BLaER1 (cell line): ENCODE data around the gene MZF1.
A peak's percentile ranks its signal among the peaks of the same experiment; 100 is the strongest.

Experiments
- H3K27ac ChIP-seq: shearing (Covaris generic); formaldehyde crosslinking; 2 replicates; pipeline ENCODE4 v1.8.1; 2022
- H3K27me3 ChIP-seq: shearing (Covaris generic); formaldehyde crosslinking; 2 replicates; pipeline ENCODE4 v1.8.1; 2022
- H3K36me3 ChIP-seq: shearing (Covaris generic); formaldehyde crosslinking; 2 replicates; pipeline ENCODE4 v1.8.1; 2022
- H3K4me1 ChIP-seq: shearing (Covaris generic); formaldehyde crosslinking; 2 replicates; pipeline ENCODE4 v1.8.1; 2022
- H3K4me2 ChIP-seq: shearing (Covaris generic); formaldehyde crosslinking; 2 replicates; pipeline ENCODE4 v1.8.1; 2022
- H3K4me3 ChIP-seq: shearing (Covaris generic); formaldehyde crosslinking; 2 replicates; pipeline ENCODE4 v1.8.1; 2022
- H3K9ac ChIP-seq: shearing (Covaris generic); formaldehyde crosslinking; 2 replicates; pipeline ENCODE4 v1.8.1; 2022
- H3K9me3 ChIP-seq: shearing (Covaris generic); formaldehyde crosslinking; 2 replicates; pipeline ENCODE4 v1.8.1; 2022
- H4K20me1 ChIP-seq: shearing (Covaris generic); formaldehyde crosslinking; 2 replicates; pipeline ENCODE4 v1.8.1; 2022
- Cebpa-rat ChIP-seq: shearing (Covaris generic); IDR thresholded peaks from 2 replicates; pipeline ENCODE4 v1.8.1; 2022

MZF1 gene

DNA sequence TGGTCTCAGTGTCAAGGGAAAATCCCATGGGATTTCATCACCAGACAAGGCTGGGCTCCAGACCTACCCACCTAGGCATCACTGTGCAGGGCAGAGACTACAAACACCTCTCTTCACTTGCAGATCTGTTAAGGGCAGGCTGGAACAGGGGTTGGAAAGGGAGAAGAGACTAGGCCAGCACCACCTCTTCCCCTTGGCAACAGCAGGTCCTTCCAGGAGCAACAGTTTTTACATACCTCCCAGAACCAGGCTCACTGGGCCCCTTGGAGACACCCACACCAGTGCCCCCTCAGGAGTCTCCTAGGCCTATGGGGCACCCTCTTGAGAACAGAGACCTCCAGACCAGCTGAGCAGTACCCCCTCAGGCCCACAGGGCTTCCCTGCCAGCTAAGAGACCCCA is 12.2 kb downstream of the MZF1 start:
- Histone ChIP-seq H3K4me1 (peaks cover 70% of the 10 kb centered on the region), H3K27me3 (no peaks in the 10 kb centered on the region), H3K4me3 (no peak overlapping the region), H3K9ac (no peak overlapping the region), H3K9me3 (no peaks in the 10 kb centered on the region), H3K4me2 (peak overlapping the region; percentile 89), H3K27ac (peak overlapping the region; percentile 99), H3K36me3 (peaks cover 18% of the 10 kb centered on the region), H4K20me1 (peaks cover 20% of the 10 kb centered on the region)
- TF ChIP-seq Cebpa-rat = no peak

DNA sequence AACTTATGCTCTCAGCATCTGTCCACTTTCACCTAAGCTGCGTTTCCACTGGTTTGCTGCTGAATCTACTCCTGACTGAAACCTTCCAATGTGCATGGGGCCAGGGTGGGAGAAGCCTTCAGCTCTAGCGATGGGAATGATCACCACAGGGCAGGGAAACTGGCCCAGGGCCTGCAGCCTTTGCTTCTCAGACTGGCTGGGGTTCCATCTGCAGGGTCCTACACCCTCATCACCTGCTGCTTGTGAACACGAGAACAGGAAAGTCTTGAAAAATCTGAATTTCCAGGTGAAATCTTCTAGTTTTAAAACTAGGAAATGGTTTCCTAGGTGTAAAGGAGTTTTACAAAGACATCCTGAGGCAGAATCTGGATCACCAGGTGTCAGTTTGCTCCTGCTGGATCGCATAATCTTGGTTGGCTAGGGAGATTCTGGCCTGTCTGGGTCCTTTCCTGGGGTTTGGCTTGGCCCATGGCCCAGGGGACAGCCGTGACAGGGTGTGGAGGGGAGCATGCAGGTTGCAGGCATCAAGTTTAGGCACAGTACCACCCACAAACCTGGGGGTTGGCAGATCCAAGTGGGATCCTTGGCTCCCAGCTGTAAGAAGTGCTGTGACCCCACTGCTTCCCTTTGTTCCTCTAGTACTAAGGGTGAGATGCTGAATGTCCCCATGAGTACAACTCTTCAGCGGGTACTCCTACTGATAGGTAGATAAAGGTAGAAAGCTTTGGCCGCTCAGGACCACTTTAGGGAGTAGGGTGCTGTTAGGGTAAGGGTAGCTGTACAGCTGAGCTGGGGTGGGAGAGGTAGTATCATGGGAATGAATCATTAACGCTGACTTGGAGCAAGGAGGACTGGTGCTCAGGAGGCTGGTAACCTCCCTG is 12.9 kb downstream of the MZF1 start:
- H3K9ac ChIP-seq = peak overlapping the region; percentile 97
- H3K4me3 ChIP-seq = peak overlapping the region; percentile 95
- H4K20me1 ChIP-seq = peaks cover 20% of the 10 kb centered on the region
- no peaks in the 10 kb centered on the region for H3K9me3 ChIP-seq
- peak overlapping the region; percentile 99 for H3K27ac ChIP-seq
- peaks cover 76% of the 10 kb centered on the region for H3K4me1 ChIP-seq
- H3K36me3 ChIP-seq = peaks cover 22% of the 10 kb centered on the region
- peak overlapping the region; percentile 89 for H3K4me2 ChIP-seq
- no peak for TF ChIP-seq Cebpa-rat
- no peaks in the 10 kb centered on the region for H3K27me3 ChIP-seq

DNA sequence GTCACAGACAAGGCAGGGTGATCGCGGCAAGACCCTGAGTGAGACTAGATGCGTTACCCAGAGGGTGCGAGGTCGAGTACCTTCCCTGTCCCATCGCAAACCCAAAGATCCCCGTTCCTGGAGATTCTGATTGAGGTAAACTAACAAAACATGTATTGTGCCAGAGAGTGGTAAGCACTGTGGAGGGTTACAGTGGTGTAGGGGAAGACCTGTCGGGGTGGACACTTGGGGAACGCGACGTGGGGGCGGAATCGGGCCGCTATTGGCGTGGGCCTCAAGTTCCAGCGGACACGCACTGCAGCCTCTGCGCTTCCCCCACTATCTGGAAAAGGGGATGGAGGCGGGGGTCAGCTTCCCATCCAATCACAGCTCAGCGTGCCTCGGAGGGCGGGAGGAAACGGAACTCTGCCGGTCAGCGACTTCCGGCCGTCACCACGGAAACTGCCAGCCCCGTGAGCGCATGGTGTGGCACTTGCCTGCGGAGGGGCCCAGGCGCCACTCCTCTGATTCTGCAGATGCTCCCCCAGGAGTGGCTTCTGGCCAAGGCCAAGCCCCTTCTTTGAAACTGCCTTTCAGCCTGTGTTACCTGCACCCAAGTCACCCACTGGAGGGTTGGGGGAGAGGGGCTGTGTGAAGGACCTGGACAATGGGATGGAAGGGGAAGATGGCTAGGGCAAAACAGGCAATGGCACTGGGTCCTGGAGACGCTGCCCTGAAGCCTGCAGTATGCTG is 13.7 kb downstream of the MZF1 start:
- Histone ChIP-seq H3K27ac (peak overlapping the region; percentile 99), H3K36me3 (peaks cover 19% of the 10 kb centered on the region), H3K27me3 (no peaks in the 10 kb centered on the region), H3K4me2 (peak overlapping the region; percentile 89), H4K20me1 (peaks cover 20% of the 10 kb centered on the region), H3K9ac (peak overlapping the region; percentile 97), H3K4me1 (peaks cover 75% of the 10 kb centered on the region), H3K9me3 (no peaks in the 10 kb centered on the region), H3K4me3 (peak overlapping the region; percentile 95)
- TF ChIP-seq Cebpa-rat = no peak

DNA sequence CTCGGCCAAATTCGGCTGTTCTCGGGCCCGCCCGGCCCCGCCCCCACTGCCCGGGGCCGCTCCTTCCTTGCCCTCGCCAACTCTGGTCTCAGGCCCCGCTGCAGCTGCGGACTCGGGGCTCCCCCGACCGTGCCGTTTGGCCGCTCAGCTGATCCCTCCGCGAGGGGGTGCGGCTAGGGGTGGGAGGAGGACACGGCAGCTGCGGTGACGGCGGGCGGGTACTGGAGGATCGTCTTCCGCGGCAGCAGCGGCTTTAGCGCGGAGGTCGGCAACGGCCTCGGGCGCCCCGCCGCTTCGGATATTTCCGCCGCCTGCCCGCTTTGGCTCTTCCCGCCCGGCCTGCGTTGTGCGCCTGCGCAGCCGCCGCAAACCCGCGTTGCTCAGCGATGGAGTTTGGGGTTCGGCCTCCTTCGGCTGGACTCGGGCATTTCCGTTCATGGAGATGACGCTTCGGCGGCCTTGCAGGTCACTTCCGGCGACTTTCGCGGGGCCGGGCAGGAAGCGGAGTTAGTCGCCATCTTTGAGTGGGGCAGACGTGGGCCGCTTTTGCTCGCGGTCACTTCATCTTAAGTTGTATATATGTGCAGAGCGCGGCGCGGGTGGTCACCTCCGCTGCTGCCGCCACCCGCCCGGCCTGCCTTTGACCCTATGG is 14.4 kb downstream of the MZF1 start:
- peaks cover 26% of the 10 kb centered on the region for H4K20me1 ChIP-seq
- peaks cover 75% of the 10 kb centered on the region for H3K4me1 ChIP-seq
- no peaks in the 10 kb centered on the region for H3K27me3 ChIP-seq
- peak overlapping the region; percentile 95 for H3K4me3 ChIP-seq
- H3K4me2 ChIP-seq = peak overlapping the region; percentile 89
- no peaks in the 10 kb centered on the region for H3K9me3 ChIP-seq
- H3K36me3 ChIP-seq = peaks cover 20% of the 10 kb centered on the region
- no peak for TF ChIP-seq Cebpa-rat
- H3K9ac ChIP-seq = peak overlapping the region; percentile 97
- H3K27ac ChIP-seq = peak overlapping the region; percentile 99

DNA sequence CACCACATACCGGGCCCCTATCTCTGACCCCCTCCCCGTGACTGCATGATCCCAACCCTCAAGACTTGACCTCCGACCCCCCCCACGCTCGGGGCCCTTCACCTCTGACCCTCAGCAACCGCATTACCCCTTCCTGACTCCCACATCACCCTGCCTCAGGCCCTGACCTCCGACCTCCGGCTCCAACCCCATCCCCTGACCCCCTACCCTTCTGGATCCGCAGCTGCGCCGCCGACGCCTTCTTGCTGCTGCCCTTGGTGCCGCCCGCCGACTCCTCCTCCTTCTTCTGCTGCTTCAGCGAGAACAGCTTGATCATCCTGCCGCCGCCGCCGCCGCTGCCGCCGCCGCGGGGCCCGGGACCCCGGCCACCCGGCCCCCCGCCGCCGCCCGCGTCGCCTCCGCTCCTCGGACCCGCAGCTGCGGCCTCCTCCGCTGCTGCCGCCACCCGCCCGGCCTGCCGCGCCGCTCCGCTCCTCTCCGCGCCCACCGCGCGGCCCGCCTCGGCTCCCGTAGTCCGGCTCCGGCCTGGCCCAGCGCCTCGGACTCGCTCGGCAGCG is 15.0 kb downstream of the MZF1 start, which contains the start of gene UBE2M:
UBE2M (minus strand) TSS at position 546 of the 557 bp plus-strand sequence; CDS start at position 316, 230 bp downstream.
- Histone ChIP-seq H3K9me3 (no peaks in the 10 kb centered on the region), H3K9ac (peak within 1 kb of the TSS; percentile 97), H4K20me1 (peaks cover 32% of the 10 kb centered on the region), H3K36me3 (peaks cover 26% of the 10 kb centered on the region), H3K4me2 (peak within 1 kb of the TSS; percentile 89), H3K4me1 (peaks cover 75% of the 10 kb centered on the region), H3K27me3 (no peaks in the 10 kb centered on the region), H3K4me3 (peak within 1 kb of the TSS; percentile 95), H3K27ac (peak within 1 kb of the TSS; percentile 99)
- TF ChIP-seq Cebpa-rat = no peak

- H4K20me1 ChIP-seq = peaks cover 39% of the 10 kb centered on the region
- H3K4me1 ChIP-seq = peaks cover 68% of the 10 kb centered on the region
- no peak for TF ChIP-seq Cebpa-rat
- H3K9ac ChIP-seq = peak overlapping the region; percentile 97
- H3K9me3 ChIP-seq = no peaks in the 10 kb centered on the region
- H3K4me2 ChIP-seq = peak overlapping the region; percentile 89
- H3K36me3 ChIP-seq = peaks cover 33% of the 10 kb centered on the region
- H3K27ac ChIP-seq = peak overlapping the region; percentile 99
- H3K27me3 ChIP-seq = no peaks in the 10 kb centered on the region
- peak overlapping the region; percentile 95 for H3K4me3 ChIP-seq
Observed at GRCh38 chr19:58557221-58558065, 15.7 kb downstream of the MZF1 start.

DNA sequence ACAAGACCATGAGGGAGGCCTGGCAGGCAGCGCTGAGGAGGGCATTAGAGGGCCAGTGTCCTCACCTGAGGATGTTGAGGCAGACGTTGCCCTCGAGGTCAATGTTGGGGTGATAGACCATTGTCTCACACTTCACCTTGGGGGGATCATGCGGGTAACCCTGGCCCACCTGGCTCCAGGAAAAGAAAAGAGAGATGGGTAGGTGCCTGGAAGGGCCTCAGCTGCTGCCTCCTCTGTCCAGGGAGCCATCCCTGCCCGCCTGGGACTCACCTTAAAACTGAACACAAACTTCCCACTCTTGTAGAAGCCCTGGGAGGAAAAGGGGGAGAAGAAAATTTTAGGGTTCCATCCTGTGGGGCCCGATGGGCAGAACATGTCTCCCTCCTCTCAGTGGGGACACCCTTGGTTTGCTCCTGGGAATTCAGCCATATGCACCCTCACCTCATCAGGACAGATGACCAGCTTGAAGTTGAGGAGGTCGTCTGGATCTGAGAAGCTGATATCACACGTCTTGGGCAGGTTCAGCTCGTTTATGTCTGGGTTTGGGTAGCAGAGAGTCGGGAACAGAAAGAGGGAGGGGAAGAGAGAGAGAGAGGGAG is 16.4 kb downstream of the MZF1 start:
- no peaks in the 10 kb centered on the region for H3K9me3 ChIP-seq
- TF ChIP-seq Cebpa-rat = no peak
- peaks cover 41% of the 10 kb centered on the region for H3K36me3 ChIP-seq
- peak overlapping the region; percentile 99 for H3K27ac ChIP-seq
- H4K20me1 ChIP-seq = peaks cover 46% of the 10 kb centered on the region
- H3K9ac ChIP-seq = peak overlapping the region; percentile 97
- peak overlapping the region; percentile 89 for H3K4me2 ChIP-seq
- H3K27me3 ChIP-seq = no peaks in the 10 kb centered on the region
- peaks cover 61% of the 10 kb centered on the region for H3K4me1 ChIP-seq
- H3K4me3 ChIP-seq = peak overlapping the region; percentile 95

GRCh38 chr19:58555920-58556621 is 17.1 kb downstream of the MZF1 start:
- H3K27me3 ChIP-seq = no peaks in the 10 kb centered on the region
- H3K4me2 ChIP-seq = peak overlapping the region; percentile 89
- H3K4me3 ChIP-seq = peak overlapping the region; percentile 95; the same call in 1 of the 2 replicates
- peaks cover 52% of the 10 kb centered on the region for H4K20me1 ChIP-seq
- H3K4me1 ChIP-seq = peaks cover 55% of the 10 kb centered on the region
- peaks cover 47% of the 10 kb centered on the region for H3K36me3 ChIP-seq
- H3K9ac ChIP-seq = peak overlapping the region; percentile 97
- no peaks in the 10 kb centered on the region for H3K9me3 ChIP-seq
- no peak for TF ChIP-seq Cebpa-rat
- peak overlapping the region; percentile 99 for H3K27ac ChIP-seq
